Lower lobe of right lung (tissue), 2 donors: ENCODE data around the gene NTRK2. TPM values are rescaled to one million over a fixed set of nuclear protein-coding genes. Genes with fewer than 3 reads are reported as not detected.

ENCODE experiments used
- ATAC-seq, 2 donors: fragments of 200-7000 bp; cut with Tn5 transposase; one replicate each; pipeline ENCODE4 v1.9.1; 2020 to 2022; ENCODE audit warnings: mild to moderate bottlenecking in 2 of 2, moderate library complexity in 2 of 2
- DNase-seq: peaks from one replicate; pipeline ENCODE4 v3.0.0-alpha.2; 2020
- H3K27ac ChIP-seq: fragments of 200-600 bp; one replicate; pipeline ENCODE4 v1.8.0; 2022
- H3K27me3 ChIP-seq: fragments of 200-600 bp; one replicate; pipeline ENCODE4 v1.8.0; 2022; ENCODE audit warnings: low read depth
- H3K36me3 ChIP-seq: fragments of 200-600 bp; one replicate; pipeline ENCODE4 v1.8.0; 2022; ENCODE audit warnings: mild to moderate bottlenecking
- H3K4me1 ChIP-seq: fragments of 200-600 bp; one replicate; pipeline ENCODE4 v1.8.0; 2022
- H3K4me3 ChIP-seq: fragments of 200-600 bp; one replicate; pipeline ENCODE4 v1.8.0; 2022; ENCODE audit warnings: mild to moderate bottlenecking
- H3K9me3 ChIP-seq: fragments of 200-600 bp; one replicate; pipeline ENCODE4 v1.8.0; 2022
- intact Hi-C: fragments of 100-400 bp; cut with DNase I; formaldehyde crosslinking; loops from one replicate; pipeline ENCODE4 v1.11.0; 2022
- total RNA-seq: library from RNA; stranded (reverse); fragmentation: NEBNext Ultra II Directional; extraction: Animal tissue kit (Norgen Biotek cat#: 25700); gene quantifications from one replicate; pipeline ENCODE4 v1.2.1, GENCODE V29; 2021
- TF ChIP-seq, protein P1 (sequence below): fragments of 200-600 bp; IDR thresholded peaks from one replicate; pipeline ENCODE4 v1.8.0; 2022; ENCODE audit warnings: antibody characterized with exemption, mild to moderate bottlenecking
- donor health status: DM: no; HTN: yes; CAD: no; lungs with severe emphysema.

The NTRK2 gene
- total RNA-seq, 1 donor from 2014 or later: 7.7 TPM

DNA sequence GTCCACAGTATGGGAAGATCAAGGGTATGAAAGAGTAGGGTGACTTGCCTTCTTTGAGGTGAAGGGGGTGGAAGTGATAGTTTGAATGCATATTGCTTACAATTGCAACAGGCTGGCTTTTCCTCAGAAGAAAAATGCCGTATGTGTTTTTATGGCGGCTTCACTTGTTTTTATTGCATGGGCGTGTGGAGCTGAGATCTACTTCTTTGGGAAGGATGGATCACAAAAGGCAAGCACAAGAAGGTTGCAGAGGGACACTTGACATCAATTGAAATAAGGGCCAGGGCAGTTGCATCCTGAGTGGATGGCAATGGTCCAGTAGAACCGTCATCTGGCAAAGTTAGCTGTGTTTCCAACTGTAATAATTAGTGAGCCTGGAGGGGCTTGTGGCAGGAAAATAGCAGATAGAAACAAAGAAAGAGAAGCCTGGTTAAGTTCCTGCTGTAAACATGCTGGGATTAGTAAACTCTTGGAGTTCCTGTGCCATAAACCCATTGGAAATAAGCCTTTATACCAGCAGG lies 138.4 kb downstream of the NTRK2 start:
- no peak overlapping the region for H3K4me3 ChIP-seq
- ATAC-seq (no peak), DNase-seq (no peak)
- H3K27ac ChIP-seq: no peak overlapping the region
- TF ChIP-seq, protein P1, sequence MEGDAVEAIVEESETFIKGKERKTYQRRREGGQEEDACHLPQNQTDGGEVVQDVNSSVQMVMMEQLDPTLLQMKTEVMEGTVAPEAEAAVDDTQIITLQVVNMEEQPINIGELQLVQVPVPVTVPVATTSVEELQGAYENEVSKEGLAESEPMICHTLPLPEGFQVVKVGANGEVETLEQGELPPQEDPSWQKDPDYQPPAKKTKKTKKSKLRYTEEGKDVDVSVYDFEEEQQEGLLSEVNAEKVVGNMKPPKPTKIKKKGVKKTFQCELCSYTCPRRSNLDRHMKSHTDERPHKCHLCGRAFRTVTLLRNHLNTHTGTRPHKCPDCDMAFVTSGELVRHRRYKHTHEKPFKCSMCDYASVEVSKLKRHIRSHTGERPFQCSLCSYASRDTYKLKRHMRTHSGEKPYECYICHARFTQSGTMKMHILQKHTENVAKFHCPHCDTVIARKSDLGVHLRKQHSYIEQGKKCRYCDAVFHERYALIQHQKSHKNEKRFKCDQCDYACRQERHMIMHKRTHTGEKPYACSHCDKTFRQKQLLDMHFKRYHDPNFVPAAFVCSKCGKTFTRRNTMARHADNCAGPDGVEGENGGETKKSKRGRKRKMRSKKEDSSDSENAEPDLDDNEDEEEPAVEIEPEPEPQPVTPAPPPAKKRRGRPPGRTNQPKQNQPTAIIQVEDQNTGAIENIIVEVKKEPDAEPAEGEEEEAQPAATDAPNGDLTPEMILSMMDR: no peak
- no peaks in the 10 kb centered on the region for H3K27me3 ChIP-seq
- intact Hi-C loops: no loop called here
- H3K9me3 ChIP-seq: no peaks in the 10 kb centered on the region
- peaks cover 9% of the 10 kb centered on the region for H3K4me1 ChIP-seq
- no peaks in the 10 kb centered on the region for H3K36me3 ChIP-seq

- intact Hi-C loops: no loop called here
Observed at GRCh38 chr9:84808416-84808815, 138.9 kb downstream of the NTRK2 start.

DNA sequence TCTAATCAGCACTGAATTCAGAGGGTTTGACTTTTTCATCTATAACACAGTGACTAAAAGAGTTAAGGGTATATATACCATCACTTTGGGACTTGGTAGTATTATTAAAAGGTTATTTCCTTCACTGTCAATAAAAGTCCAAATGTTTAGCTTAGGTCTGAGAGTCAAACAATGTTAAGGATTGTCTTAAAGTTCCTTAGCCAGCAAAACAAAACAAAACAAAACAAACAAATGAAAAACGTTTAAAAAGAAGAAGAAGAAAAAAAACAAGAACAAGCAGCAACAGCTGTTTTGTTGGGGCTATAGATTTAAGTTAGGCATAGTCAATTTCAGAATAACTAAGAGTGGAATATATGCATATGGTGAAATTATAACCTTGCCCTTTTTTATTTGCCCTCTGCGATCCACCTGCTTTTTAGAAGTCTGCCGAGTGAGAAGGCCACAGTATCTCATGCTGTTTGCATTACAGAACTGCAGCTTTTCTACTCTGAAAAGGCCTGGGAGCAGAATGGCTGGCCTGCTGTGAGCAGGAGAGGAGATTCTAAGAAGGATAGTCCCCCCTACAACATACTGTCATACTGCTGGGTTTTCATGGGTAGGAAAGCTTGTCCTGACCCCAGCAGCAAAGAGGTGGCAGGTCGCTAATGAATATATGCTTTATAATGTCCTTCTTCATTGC lies 141.7 kb downstream of the NTRK2 start:
- no peaks in the 10 kb centered on the region for H3K4me1 ChIP-seq
- no peaks in the 10 kb centered on the region for H3K9me3 ChIP-seq
- no peaks in the 10 kb centered on the region for H3K36me3 ChIP-seq
- no peak overlapping the region for H3K4me3 ChIP-seq
- no peak overlapping the region for H3K27ac ChIP-seq
- ATAC-seq (no peak), DNase-seq (no peak)
- TF ChIP-seq, protein P1: no peak
- H3K27me3 ChIP-seq: no peaks in the 10 kb centered on the region
- intact Hi-C loops: no loop called here

More at GRCh38 chr9:84808416-84808815, 138.9 kb downstream of the NTRK2 start:
- TF ChIP-seq, protein P1: no peak
- peaks cover 9% of the 10 kb centered on the region for H3K4me1 ChIP-seq
- H3K9me3 ChIP-seq: no peaks in the 10 kb centered on the region
- H3K27ac ChIP-seq: no peak overlapping the region
- no peak for DNase-seq
- H3K36me3 ChIP-seq: no peaks in the 10 kb centered on the region
- no peak for ATAC-seq
- H3K4me3 ChIP-seq: no peak overlapping the region
- H3K27me3 ChIP-seq: no peaks in the 10 kb centered on the region

- Histone ChIP-seq H3K36me3 (no peaks in the 10 kb centered on the region), H3K9me3 (no peaks in the 10 kb centered on the region), H3K27ac (no peak overlapping the region), H3K4me3 (no peak overlapping the region), H3K27me3 (no peaks in the 10 kb centered on the region), H3K4me1 (no peaks in the 10 kb centered on the region)
- TF ChIP-seq, protein P1: no peak
- DNase-seq (no peak), ATAC-seq (no peak)
- intact Hi-C loops: no loop called here
Observed at GRCh38 chr9:84811751-84812074, 142.2 kb downstream of the NTRK2 start.

GRCh38 chr9:84812355-84812754 lies 142.8 kb downstream of the NTRK2 start:
- intact Hi-C loops: no loop called here
- no peak overlapping the region for H3K27ac ChIP-seq

More at GRCh38 chr9:84812355-84812754, 142.8 kb downstream of the NTRK2 start:
- TF ChIP-seq, protein P1: no peak
- Histone ChIP-seq H3K27me3 (no peaks in the 10 kb centered on the region), H3K4me3 (no peak overlapping the region), H3K9me3 (no peaks in the 10 kb centered on the region), H3K4me1 (no peaks in the 10 kb centered on the region), H3K36me3 (no peaks in the 10 kb centered on the region)
- DNase-seq (no peak), ATAC-seq (no peak)
